EH (cell line): Measurements from ENCODE around the gene PBX2.
"Not testable (repeated sequence)": the region's sequence is repeated elsewhere in the genome, so short reads cannot be mapped to it uniquely, and the experiment has no call there.

Source experiments
- DNase-seq: peaks from one replicate; pipeline ENCODE4 v3.0.0-alpha.2; 2015; ENCODE audit warnings: low read depth

PBX2 gene

GRCh38 chr6:32190054-32190851 is at the start of gene PBX2:
PBX2 (minus strand) TSS chr6:32190202; CDS start chr6:32189915, 287 bp downstream.
- DNase-seq: peak; percentile 94

- no peak for DNase-seq
These were observed 49.5 kb upstream of the PBX2 start for GRCh38 chr6:32239462-32239861.

GRCh38 chr6:32234934-32235333 is 44.9 kb upstream of the PBX2 start:
- no peak for DNase-seq

GRCh38 chr6:32226434-32226833 is 36.4 kb upstream of the PBX2 start:
- no peak for DNase-seq

- no peak for DNase-seq
These were observed 34.7 kb upstream of the PBX2 start for GRCh38 chr6:32224696-32225095.

- no peak for DNase-seq
These were observed 33.5 kb upstream of the PBX2 start, which contains the start of gene NOTCH4 for GRCh38 chr6:32223258-32224235. NOTCH4 (minus strand) TSS chr6:32224067; CDS start chr6:32223928, 139 bp downstream.

- DNase-seq: no peak
These were observed 32.6 kb upstream of the PBX2 start for GRCh38 chr6:32222333-32223230.

- no peak for DNase-seq
These were observed 30.0 kb upstream of the PBX2 start for GRCh38 chr6:32220021-32220420.

- DNase-seq: no peak
These were observed 28.2 kb upstream of the PBX2 start for GRCh38 chr6:32218167-32218566.

GRCh38 chr6:32216998-32217397 is 27.0 kb upstream of the PBX2 start:
- no peak for DNase-seq

GRCh38 chr6:32216285-32216684 is 26.3 kb upstream of the PBX2 start:
- DNase-seq: no peak

GRCh38 chr6:32215617-32216016 is 25.6 kb upstream of the PBX2 start:
- DNase-seq: no peak

- no peak for DNase-seq
These were observed 24.1 kb upstream of the PBX2 start for GRCh38 chr6:32214126-32214525.

- DNase-seq: no peak
These were observed 23.6 kb upstream of the PBX2 start for GRCh38 chr6:32213649-32214048.

- no peak for DNase-seq
These were observed 22.2 kb upstream of the PBX2 start for GRCh38 chr6:32212076-32212760.

- not testable (repeated sequence) for DNase-seq
These were observed 21.4 kb upstream of the PBX2 start for GRCh38 chr6:32211432-32211831.

- no peak for DNase-seq
These were observed 20.2 kb upstream of the PBX2 start for GRCh38 chr6:32210191-32210601.

GRCh38 chr6:32208996-32209395 is 19.0 kb upstream of the PBX2 start:
- DNase-seq: no peak

- no peak for DNase-seq
These were observed 14.3 kb upstream of the PBX2 start for GRCh38 chr6:32204268-32204715.

GRCh38 chr6:32203426-32204267 is 13.6 kb upstream of the PBX2 start:
- DNase-seq: no peak
